Trophoblast cell (in vitro differentiated cells and primary cell): Measurements from ENCODE around the gene SRRT.
"Not testable (repeated sequence)": the region's sequence is repeated elsewhere in the genome, so short reads cannot be mapped to it uniquely, and the experiment has no call there.

ENCODE experiments used
- DNase-seq, 2 donors: peaks; one replicate each; pipeline ENCODE4 v3.0.0-alpha.2; 2016
- H2AFZ ChIP-seq: 2 replicates; pipeline ENCODE4 v1.6.1; 2013; ENCODE audit warnings: low read length, moderate library complexity, mild to moderate bottlenecking; ENCODE audit not compliant: insufficient read depth, poor library complexity
- H2AK5ac ChIP-seq: 2 replicates; pipeline ENCODE4 v1.6.1; 2013; ENCODE audit warnings: mild to moderate bottlenecking, low read length
- H2BK120ac ChIP-seq: 2 replicates; pipeline ENCODE4 v1.6.1; 2013; ENCODE audit warnings: low read length, mild to moderate bottlenecking, moderate library complexity; ENCODE audit not compliant: insufficient read depth, poor library complexity
- H2BK12ac ChIP-seq: 2 replicates; pipeline ENCODE4 v1.6.1; 2013; ENCODE audit warnings: mild to moderate bottlenecking, low read length, moderate library complexity
- H2BK5ac ChIP-seq: 2 replicates; pipeline ENCODE4 v1.6.1; 2013; ENCODE audit warnings: low read length, low read depth, moderate library complexity, mild to moderate bottlenecking; ENCODE audit not compliant: poor library complexity
- H3K14ac ChIP-seq: 2 replicates; pipeline ENCODE4 v1.6.1; 2013; ENCODE audit warnings: mild to moderate bottlenecking, low read length
- H3K18ac ChIP-seq: 2 replicates; pipeline ENCODE4 v1.6.1; 2013; ENCODE audit warnings: mild to moderate bottlenecking, low read length
- H3K23ac ChIP-seq: 2 replicates; pipeline ENCODE4 v1.6.1; 2013; ENCODE audit warnings: low read length
- H3K27ac ChIP-seq: 2 replicates; pipeline ENCODE4 v1.5.1; 2013; ENCODE audit warnings: low read depth, mild to moderate bottlenecking, inconsistent platforms, low read length, moderate library complexity
- H3K27me3 ChIP-seq: 2 replicates; pipeline ENCODE4 v1.6.1; 2013; ENCODE audit warnings: inconsistent platforms, mild to moderate bottlenecking, low read length, moderate library complexity; ENCODE audit not compliant: insufficient read depth
- H3K36me3 ChIP-seq, 2 experiments: 1 replicate in 1 of 2; 2 replicates in 1 of 2; pipeline ENCODE4 v1.6.1; 2013; ENCODE audit warnings: low read length in 2 of 2, mild to moderate bottlenecking in 2 of 2, moderate library complexity in 1 of 2; ENCODE audit not compliant: insufficient read depth in 2 of 2, control insufficient read depth in 1 of 2
- H3K4ac ChIP-seq: 2 replicates; pipeline ENCODE4 v1.6.1; 2013; ENCODE audit warnings: low read depth, mild to moderate bottlenecking, low read length, moderate library complexity
- H3K4me1 ChIP-seq, 2 experiments: 1 replicate in 1 of 2; 2 replicates in 1 of 2; pipeline ENCODE4 v1.6.1; 2013; ENCODE audit warnings: low read length in 2 of 2, mild to moderate bottlenecking in 2 of 2, moderate library complexity in 1 of 2; ENCODE audit not compliant: insufficient read depth in 2 of 2, control insufficient read depth in 1 of 2
- H3K4me2 ChIP-seq: 2 replicates; pipeline ENCODE4 v1.6.1; 2013; ENCODE audit warnings: inconsistent platforms, mild to moderate bottlenecking, low read length, moderate library complexity
- H3K4me3 ChIP-seq: 2 replicates; pipeline ENCODE4 v1.5.1; 2013; ENCODE audit warnings: mild to moderate bottlenecking, low read depth, low read length, inconsistent platforms
- H3K79me1 ChIP-seq: one replicate; pipeline ENCODE4 v1.6.1; 2013; ENCODE audit warnings: low read length
- H3K79me2 ChIP-seq: 2 replicates; pipeline ENCODE4 v1.6.1; 2013; ENCODE audit warnings: low read length, mild to moderate bottlenecking; ENCODE audit not compliant: control insufficient read depth, insufficient read depth, poor library complexity
- H3K9ac ChIP-seq: 2 replicates; pipeline ENCODE4 v1.6.1; 2013; ENCODE audit warnings: mild to moderate bottlenecking, low read length
- H3K9me3 ChIP-seq: 2 replicates; pipeline ENCODE4 v1.6.1; 2013; ENCODE audit warnings: low read depth, mild to moderate bottlenecking, control low read depth, inconsistent platforms, low read length; ENCODE audit not compliant: insufficient read depth
- H4K12ac ChIP-seq: 2 replicates; pipeline ENCODE4 v1.6.1; 2013; ENCODE audit warnings: low read depth, mild to moderate bottlenecking, low read length, moderate library complexity
- H4K8ac ChIP-seq: 2 replicates; pipeline ENCODE4 v1.6.1; 2013; ENCODE audit warnings: low read depth, mild to moderate bottlenecking, low read length, moderate library complexity
- H4K91ac ChIP-seq: one replicate; pipeline ENCODE4 v1.6.1; 2013; ENCODE audit warnings: low read depth, mild to moderate bottlenecking, low read length, moderate library complexity
- WGBS: extraction: QIAGEN DNeasy Blood & Tissue Kit; methylation state at CpG from one replicate; pipeline ENCODE4 v1.1.7; 2013; ENCODE audit warnings: missing lambda C conversion rate; ENCODE audit not compliant: insufficient read length, insufficient coverage; ENCODE audit errors: extremely low coverage; 5-methylcytosine and 5-hydroxymethylcytosine counted together

The SRRT gene

GRCh38 chr7:100854146-100854895 is 20.6 kb upstream of the SRRT start:
- H4K91ac ChIP-seq: no peak overlapping the region
- no peak overlapping the region for H3K4ac ChIP-seq
- no peak overlapping the region for H3K9ac ChIP-seq
- H2BK12ac ChIP-seq: no peak overlapping the region
- H3K36me3 ChIP-seq: peaks cover 7 to 8% of the 10 kb centered on the region in 2 experiments
- no peak overlapping the region for H3K4me3 ChIP-seq
- H2AFZ ChIP-seq: no peak overlapping the region
- peaks cover 19 to 23% of the 10 kb centered on the region in 2 experiments for H3K4me1 ChIP-seq
- no peaks in the 10 kb centered on the region for H3K9me3 ChIP-seq
- no peak overlapping the region for H2AK5ac ChIP-seq
- H3K18ac ChIP-seq: no peak overlapping the region
- no peak overlapping the region for H2BK120ac ChIP-seq
- no peak overlapping the region for H3K4me2 ChIP-seq
- H3K79me1 ChIP-seq: peaks cover 12% of the 10 kb centered on the region
- H4K8ac ChIP-seq: no peak overlapping the region
- no peaks in the 10 kb centered on the region for H3K27me3 ChIP-seq
- no peak overlapping the region for H3K14ac ChIP-seq
- no peak overlapping the region for H2BK5ac ChIP-seq
- DNase-seq: peak in 1 of 2 donors; percentile 14
- H3K23ac ChIP-seq: no peak overlapping the region
- no peaks in the 10 kb centered on the region for H3K79me2 ChIP-seq
- peak overlapping the region; percentile 43 for H4K12ac ChIP-seq
- WGBS: no CpG with 5 or more reads among the region's 14 CpGs
- H3K27ac ChIP-seq: no peak overlapping the region

DNA sequence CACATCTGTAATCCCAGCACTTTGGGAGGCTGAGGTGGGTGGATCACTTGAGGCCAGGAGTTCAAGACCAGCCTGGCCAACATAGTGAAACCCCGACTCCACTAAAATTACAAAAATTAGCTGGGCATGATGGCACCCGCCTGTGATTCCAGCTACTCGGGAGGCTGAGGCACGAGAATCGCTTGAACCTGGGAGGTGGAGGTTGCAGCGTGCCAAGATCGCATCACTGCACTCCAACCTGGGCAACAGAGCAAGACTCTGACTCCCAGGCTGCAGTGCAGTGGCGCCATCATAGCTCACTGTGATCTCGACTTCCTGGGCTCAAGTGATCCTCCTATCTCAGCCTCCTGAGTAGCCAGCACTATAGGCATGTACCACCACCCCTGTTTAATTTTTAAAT is 20.0 kb upstream of the SRRT start:
- not testable (repeated sequence) for DNase-seq, H3K9ac ChIP-seq, H3K23ac ChIP-seq, H3K27me3 ChIP-seq, H3K79me2 ChIP-seq, H4K12ac ChIP-seq, H3K27ac ChIP-seq, H3K9me3 ChIP-seq, H2BK5ac ChIP-seq, H4K8ac ChIP-seq, H3K18ac ChIP-seq, H3K4me2 ChIP-seq, H4K91ac ChIP-seq, H3K4me3 ChIP-seq, H3K4ac ChIP-seq, H2AFZ ChIP-seq, H2AK5ac ChIP-seq, H2BK12ac ChIP-seq, H2BK120ac ChIP-seq, H3K14ac ChIP-seq
- H3K79me1 ChIP-seq: peaks cover 12% of the 10 kb centered on the region
- peaks cover 19 to 23% of the 10 kb centered on the region in 2 experiments for H3K4me1 ChIP-seq
- no CpG with 5 or more reads among the region's 9 CpGs for WGBS
- H3K36me3 ChIP-seq: peaks cover 8 to 10% of the 10 kb centered on the region in 2 experiments

- Histone ChIP-seq H3K79me1 (peaks cover 12% of the 10 kb centered on the region), H4K91ac (no peak overlapping the region), H3K9ac (no peak overlapping the region), H3K4me3 (no peak overlapping the region), H3K36me3 (peaks cover 15 to 16% of the 10 kb centered on the region in 2 experiments), H3K18ac (peak overlapping the region; percentile 18), H4K8ac (no peak overlapping the region), H3K9me3 (no peaks in the 10 kb centered on the region), H3K4me1 (peaks cover 19 to 23% of the 10 kb centered on the region in 2 experiments), H3K27ac (no peak overlapping the region), H2AK5ac (no peak overlapping the region), H3K4me2 (no peak overlapping the region), H3K4ac (no peak overlapping the region), H2BK5ac (no peak overlapping the region), H4K12ac (no peak overlapping the region), H2BK120ac (no peak overlapping the region), H2BK12ac (no peak overlapping the region), H3K79me2 (no peaks in the 10 kb centered on the region), H3K23ac (no peak overlapping the region), H2AFZ (no peak overlapping the region), H3K27me3 (no peaks in the 10 kb centered on the region), H3K14ac (no peak overlapping the region)
- DNase-seq: no peak
- WGBS: no CpG with 5 or more reads among the region's 10 CpGs
Measured at GRCh38 chr7:100855515-100855914, 19.4 kb upstream of the SRRT start.

DNA sequence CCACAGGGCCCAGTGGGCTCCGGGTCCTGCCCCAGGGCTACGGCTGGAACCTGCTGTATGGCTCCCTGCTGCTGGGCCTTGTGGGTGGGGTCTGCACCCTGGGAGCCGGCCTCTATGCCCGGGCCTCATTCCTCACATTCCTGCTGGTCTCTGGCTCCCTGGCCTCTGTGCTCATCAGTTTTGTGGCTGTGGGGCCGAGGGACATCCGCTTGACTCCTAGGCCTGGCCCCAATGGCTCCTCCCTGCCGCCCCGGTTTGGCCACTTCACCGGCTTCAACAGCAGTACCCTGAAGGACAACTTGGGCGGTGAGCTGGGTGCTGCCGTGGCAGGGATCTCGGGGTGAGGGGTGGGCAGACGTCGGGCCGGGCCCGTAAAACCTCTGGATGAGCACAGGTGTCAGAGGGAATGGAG is 18.0 kb upstream of the SRRT start:
- Histone ChIP-seq H3K4me1 (peaks cover 19 to 23% of the 10 kb centered on the region in 2 experiments), H4K8ac (no peak overlapping the region), H3K18ac (no peak overlapping the region), H2BK12ac (peak overlapping the region; percentile 20), H2BK120ac (peak overlapping the region; percentile 35), H3K79me1 (peaks cover 12% of the 10 kb centered on the region), H2AFZ (no peak overlapping the region), H3K14ac (peak overlapping the region; percentile 38), H3K23ac (no peak overlapping the region), H4K91ac (peak overlapping the region; percentile 74), H3K79me2 (no peaks in the 10 kb centered on the region), H3K4ac (peak overlapping the region; percentile 20), H3K4me3 (no peak overlapping the region), H2BK5ac (peak overlapping the region; percentile 7), H3K36me3 (peaks cover 28 to 29% of the 10 kb centered on the region in 2 experiments), H2AK5ac (no peak overlapping the region), H3K27ac (peak overlapping the region; percentile 90), H4K12ac (no peak overlapping the region), H3K9me3 (no peaks in the 10 kb centered on the region), H3K9ac (no peak overlapping the region), H3K27me3 (no peaks in the 10 kb centered on the region), H3K4me2 (peak overlapping the region; percentile 48)
- no CpG with 5 or more reads among the region's 16 CpGs for WGBS
- DNase-seq: peak; percentile 94 to 95
